NOMO-1 treated with dmso at 0.1 percent for 144 hours (cell line): ENCODE measurements around the gene C10orf62.
"Not testable (repeated sequence)": the region's sequence is repeated elsewhere in the genome, so short reads cannot be mapped to it uniquely, and the experiment has no call there.

Experiments used
- DNase-seq: peaks from one replicate; lab custom pipeline; 2025; ENCODE audit not compliant: unreplicated experiment; lab: John Stamatoyannopoulos, UW

C10orf62 gene

DNA sequence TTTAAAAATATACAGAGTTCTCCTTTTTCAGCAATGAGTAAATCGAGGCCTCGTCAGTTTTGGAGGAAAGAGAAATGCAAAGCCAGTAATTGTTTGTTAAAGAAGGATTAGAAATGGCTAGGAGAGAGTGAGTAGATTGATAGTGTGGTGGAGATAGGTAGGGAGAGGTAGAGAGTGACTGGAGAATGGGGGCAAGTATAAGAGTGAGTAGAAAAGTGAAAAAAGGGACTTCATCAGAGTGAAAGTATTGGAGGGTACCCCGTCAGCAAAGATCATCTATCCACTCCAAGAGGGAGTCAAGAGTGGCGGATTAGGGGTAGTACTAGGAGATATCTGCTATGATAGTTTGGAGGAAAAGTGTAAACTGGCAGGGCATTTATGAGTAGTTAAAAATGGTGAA, 26.2 kb upstream of the C10orf62 start:
- DNase-seq = no peak

DNA sequence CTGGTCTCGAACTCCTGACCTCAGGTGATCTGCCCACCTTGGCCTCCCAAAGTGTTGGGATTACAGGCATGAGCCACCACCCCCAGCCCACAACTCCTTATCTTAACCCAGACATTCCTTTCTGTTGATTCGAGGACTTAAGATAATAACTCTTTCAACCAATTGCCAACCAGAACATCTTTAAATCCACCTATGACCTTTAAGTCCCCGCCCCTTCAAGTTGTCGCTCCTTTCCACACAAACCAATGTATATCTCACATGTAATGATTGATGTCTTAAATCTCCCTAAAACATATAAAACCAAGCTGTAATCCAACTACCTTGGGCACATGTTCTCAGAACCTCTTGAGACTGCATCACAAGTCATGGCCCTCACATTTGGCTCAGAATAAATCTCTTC, 24.7 kb upstream of the C10orf62 start:
- DNase-seq = no peak

DNA sequence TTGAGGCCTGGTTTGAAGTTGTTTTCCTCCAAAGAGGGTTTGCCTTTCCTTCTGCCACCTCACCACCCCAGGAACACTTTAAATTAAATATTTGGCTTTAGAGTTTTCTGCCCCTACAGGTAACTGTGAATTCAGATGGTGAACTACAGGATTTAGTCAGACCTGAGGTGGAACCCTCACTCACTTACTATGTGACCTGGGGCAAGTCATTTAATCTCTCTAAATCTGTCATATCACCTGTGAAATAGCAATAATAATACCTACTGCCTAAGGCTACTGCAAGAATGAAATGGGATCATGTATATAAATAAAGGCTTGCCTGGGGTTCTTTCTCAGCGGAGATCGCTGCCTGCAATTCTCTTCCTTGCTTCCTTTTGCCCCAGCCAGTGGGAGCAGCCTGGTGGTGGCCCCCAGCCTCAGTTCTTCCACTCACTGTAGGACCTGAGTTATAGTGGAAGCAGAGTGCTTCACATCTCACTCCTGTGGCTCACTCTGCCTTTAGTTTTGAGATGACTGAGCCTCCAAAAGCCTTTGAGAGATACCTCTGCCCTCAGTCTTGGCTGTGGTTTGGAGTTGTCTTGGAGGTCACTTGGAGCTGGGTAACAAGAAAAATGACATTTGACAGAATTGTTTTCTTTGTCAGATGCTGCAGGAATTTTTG, 23.1 kb upstream of the C10orf62 start:
- no peak for DNase-seq

DNA sequence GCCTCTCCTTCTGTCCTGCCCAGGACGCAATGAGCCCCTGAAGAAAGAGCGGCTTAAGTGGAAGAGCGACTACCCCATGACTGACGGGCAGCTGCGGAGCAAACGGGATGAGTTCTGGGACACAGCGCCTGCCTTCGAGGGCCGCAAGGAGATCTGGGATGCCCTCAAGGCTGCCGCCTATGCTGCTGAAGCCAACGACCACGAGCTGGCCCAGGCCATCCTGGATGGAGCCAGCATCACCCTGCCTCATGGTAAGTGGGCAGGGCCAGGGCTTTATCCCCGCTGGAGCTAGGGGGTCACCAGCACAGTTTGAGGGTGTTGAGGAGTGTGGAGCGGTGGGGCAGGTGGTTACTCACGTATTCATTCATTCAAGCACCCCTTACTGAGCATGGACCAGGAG, 21.6 kb upstream of the C10orf62 start:
- no peak for DNase-seq

GRCh38 chr10:97570146-97570788, 19.3 kb upstream of the C10orf62 start:
- no peak for DNase-seq

DNA sequence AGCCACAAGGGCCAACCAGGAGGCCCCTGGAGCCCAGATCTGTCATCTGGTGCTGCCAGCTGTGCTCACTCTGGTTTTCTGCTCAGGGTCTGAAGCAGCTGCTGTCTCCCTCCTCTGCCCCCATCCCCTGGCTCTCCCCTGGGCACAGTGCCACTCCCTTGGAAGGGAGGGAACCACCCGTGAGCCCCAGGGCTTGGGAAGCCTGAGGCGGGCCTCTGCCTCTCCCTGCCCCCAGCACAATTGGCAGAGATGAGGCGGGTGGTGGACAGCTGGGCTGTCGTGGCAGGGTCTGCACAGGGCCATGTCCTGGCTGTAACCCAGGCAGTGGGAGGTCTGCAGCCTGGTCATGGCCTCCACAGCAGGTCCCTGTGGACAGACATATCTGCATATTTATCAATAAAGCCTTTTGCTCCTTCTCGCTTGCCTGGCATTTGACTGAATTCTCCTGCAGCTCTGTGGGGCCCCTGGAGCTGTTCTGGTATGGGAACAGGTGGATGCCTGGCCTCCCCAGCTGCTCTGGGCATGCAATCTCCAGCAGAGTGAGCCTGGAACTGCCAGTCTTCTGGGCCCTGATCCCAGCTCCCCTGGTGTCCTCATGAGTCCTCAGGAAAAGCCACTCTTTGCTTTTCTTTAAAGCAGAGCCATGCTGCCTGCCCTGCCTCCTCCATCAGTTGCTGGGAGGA, 18.6 kb upstream of the C10orf62 start:
- DNase-seq = no peak

GRCh38 chr10:97571622-97572021, 17.9 kb upstream of the C10orf62 start:
- no peak for DNase-seq

DNA sequence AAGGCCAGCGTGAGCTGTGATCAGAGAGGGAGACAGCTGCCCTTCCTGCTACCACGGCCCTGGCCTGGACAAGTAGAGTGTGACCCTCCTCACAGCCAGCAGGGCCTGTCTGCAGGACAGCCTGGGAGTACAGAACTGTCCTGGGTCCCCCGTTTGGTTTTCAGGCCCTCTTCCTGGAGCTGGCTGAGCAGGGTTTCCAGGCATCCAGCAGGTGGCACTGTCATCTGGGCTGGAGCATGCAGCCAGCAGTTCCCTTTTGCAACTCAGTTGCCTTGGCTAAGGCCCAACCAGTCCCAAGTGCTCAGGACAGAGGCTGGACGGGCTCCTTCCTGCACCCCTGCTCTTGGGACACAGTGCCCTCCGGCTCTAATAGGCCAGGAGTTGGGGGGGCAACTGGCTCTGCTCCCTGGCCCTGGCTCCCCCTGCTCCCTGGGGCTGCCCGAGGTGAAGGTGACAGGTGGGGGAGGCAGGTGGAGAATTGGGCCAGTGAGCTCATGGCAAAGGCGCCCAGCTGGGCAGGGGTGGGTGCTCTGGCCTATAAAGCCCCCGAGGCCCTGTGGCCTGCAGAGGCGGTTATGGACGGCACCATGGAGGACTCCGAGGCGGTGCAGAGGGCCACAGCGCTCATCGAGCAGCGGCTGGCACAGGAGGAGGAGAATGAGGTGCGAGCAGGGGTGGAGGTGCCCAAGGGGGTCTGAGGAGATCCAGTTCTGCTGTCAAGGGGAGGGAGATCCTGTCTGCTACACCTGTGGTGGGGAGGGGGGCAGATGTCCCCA, 17.1 kb upstream of the C10orf62 start, which contains the start of gene ANKRD2:
ANKRD2 (plus strand) TSS at position 566 of the 776 bp plus-strand sequence; CDS start at position 576, 10 bp downstream.
- peak; percentile 42 for DNase-seq

DNA sequence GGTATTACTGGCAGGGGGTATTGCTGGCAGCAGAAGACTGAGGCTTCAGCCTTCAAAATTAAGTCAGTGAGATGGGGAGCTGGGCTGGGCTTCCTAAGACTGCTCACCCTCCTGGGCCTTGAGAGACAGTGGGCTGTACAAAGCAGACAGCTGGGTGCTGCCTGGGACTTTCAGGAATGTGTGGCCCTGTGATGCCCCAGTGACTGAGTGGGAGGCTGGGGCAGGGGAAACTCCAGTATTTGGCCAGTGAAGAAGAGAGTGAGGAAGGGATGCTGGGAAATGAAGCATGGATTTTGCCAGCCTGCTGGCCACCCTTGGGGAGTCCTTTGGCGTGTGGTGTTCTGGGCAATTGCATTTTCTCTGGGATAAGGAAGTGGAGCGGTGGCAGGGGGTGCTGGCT, 16.5 kb upstream of the C10orf62 start:
- DNase-seq = no peak

- DNase-seq = no peak
These were observed 15.8 kb upstream of the C10orf62 start for GRCh38 chr10:97573672-97574071.

- no peak for DNase-seq
These were observed 15.0 kb upstream of the C10orf62 start for GRCh38 chr10:97574374-97575126.

DNA sequence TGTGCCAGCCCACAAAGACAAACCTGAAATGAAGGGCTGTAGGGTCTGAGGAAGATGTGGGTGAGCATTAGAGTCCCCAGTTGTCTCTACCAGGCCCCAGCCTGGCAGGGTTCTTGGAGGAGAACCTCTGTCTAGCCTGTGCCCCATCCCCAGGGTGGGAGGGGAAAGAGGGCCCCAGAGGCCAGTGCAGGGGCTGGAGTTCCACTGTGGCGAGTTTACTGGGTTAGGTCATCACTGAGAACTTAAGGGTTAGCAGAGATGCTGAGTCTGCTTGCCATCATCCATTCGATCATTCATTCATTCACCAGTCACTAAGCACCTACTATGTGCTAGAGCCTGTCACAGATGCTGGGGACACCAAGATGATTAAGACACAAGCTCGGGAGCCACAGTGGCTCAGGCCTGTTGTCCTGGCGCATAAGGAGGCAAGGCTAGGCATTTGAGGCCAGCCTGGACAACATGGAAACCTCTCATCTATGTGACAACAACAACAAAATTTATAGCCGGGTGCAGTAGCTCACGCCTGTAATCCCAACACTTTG, 14.3 kb upstream of the C10orf62 start:
- no peak for DNase-seq

DNA sequence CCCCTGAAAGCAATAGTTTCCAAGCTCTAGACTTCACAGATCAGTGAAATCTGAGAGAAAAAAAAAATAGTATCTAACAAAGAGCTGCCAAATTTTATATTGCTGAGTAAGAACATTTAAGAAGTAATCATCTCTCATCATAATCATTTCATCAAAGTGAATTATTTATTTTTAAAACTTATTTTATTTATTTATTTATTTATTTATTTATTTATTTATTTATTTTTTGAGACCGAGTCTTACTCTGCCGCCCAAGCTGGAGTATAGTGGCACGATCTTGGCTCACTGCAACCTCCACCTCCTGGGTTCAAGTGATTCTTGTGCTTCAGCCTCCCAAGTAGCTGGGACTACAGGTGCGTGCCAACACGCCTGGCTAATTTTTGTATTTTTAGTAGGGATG, 13.0 kb upstream of the C10orf62 start:
- not testable (repeated sequence) for DNase-seq

- DNase-seq = no peak
These were observed 11.8 kb upstream of the C10orf62 start for GRCh38 chr10:97577701-97578100.

DNA sequence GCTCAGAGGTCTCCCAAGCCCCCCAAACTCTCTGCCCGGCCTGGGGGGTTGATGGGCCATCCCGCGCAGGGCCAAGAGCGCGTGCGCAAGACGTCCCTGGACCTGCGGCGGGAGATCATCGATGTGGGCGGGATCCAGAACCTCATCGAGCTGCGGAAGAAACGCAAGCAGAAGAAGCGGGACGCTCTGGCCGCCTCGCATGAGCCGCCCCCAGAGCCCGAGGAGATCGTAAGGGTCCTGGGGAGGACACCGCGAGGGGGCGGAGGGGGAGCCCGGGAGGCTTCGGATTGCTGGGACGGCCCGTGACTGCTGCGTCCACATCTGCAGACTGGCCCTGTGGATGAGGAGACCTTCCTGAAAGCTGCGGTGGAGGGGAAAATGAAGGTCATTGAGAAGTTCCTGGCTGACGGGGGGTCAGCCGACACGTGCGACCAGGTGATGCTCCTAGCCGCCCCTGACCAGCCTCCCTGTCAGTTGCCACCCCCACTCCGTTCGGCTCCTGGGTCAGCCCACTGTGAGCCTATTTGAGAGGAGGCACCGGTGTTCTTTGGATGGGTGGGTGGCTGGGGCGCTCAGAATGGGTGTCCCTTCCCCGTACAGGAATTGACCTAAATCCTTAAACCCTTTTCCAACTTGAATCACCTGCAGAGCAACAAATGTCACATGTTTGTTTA, 11.2 kb upstream of the C10orf62 start:
- no peak for DNase-seq

- DNase-seq = no peak
These were observed 8.8 kb upstream of the C10orf62 start for GRCh38 chr10:97580421-97581367.

DNA sequence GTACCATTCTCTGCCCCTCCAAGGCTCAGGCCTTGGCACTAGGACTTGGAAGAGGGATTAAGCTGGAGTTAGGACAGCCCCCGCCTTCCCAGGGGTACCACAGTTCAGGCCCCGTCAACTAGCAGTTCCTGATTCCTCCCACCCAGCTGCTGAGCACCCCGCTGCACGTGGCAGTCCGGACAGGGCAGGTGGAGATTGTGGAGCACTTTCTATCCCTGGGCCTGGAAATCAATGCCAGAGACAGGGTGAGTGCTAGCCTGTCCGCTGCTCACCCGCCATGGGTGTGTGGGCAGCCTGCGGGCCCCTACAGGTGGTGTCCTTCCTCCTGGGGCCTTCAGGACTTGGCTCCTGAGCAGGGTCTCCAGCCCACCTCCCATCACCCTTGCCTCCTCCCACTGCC, 7.4 kb upstream of the C10orf62 start:
- DNase-seq = no peak

GRCh38 chr10:97583476-97583875, 6.0 kb upstream of the C10orf62 start:
- DNase-seq = no peak
